SW 1271 (cell line): ENCODE results near the gene PIM3.
"Not testable (repeated sequence)": the region's sequence is repeated elsewhere in the genome, so short reads cannot be mapped to it uniquely, and the experiment has no call there.

Experiments used
- DNase-seq, 2 experiments: peaks; one replicate each; lab custom pipeline; 2025; lab: John Stamatoyannopoulos, UW

Gene PIM3

DNA sequence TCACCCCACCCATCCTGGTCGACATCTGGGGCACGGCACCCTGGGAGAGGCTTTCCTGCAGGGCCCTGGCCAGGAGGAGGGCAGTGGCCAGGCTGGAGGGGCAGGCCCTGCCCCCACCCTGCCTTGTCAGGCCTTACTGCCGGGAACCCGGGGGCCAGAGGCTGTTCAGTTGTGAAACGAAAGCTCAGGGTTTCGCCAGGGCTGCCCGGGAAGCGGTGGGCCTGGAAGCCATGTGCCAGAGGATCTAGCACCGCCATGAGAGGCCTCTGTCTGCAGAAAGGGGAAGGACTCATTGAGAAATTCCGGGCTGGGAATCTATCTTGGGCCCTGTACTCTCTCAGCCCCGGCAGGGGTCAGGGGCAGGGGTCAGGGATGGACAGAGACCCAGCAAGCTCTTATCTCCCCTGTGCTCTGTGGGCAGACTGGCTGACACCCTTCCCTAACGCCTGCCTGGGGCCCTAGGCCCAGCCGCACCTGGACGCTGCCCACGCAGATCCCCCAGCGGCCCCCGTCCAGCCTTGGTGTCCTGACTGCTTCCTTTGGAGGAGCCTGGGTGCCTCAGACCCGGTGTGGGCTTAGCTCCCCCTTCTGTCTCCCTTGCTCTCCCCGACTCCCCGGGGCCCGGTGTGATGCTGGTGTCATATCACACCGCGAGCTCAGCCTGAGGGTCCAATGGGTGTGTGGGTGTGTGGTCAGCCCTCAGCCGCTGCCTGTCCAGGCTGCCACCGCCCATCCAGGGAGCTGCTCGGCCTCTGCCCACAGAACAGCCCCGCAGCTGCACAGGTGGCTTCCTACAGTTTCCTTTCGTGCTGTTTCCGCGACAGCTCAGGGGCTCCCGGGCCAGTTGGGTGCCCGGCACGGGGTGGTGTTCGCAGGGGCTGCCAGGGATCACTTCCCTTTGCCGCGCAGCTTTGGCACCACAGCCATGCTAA lies 6.5 kb downstream of the PIM3 start:
- DNase-seq: no peak

DNA sequence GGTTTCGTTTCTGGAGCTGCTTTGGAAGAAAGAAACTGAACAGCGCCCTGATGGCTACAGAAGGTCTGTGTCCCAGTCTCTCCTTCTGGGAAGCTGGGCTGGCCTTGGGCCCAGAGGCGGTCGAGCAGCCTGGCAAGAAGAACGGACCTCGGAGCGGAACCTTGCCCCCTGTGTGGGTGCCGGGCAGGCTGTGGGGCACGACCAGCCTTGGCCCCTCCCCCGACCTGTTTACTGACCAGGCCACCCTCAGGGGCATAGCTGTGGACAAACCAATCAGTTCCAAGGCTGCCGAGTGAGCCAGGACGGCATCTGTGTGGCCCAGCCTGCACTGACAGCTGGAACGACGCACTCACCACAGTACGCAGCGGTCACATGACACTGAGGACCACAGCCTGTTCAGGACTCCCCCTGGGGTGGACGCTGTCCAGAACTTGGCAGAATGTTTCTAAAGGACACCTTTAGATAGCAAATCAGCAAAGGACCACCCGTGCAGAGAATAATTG lies 7.2 kb downstream of the PIM3 start:
- DNase-seq: no peak

DNA sequence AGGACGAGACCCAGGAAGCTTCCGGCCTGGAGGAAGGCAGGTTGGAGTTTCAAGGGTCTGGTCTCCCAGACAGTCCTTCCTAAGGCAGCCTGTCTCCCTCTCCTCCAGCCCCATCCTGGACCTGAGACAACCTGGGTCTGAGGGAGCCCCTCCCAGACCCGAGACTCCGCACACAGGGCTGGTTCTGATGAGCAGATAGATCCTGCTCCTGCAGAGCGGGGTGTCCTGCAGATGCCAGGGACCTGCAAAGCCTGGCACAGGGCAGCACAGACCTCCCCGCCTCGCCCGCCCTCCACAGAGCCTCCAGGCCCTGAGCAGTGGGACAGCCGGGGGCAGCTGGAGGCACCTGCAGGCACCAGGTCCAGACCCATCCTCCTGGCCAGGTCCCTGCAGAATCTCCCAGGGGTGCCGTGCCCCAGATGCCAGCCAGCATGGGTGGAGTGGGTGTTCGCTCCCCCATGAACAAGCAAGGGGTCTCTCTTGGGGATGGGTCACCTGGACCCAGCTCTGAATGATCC lies 7.8 kb downstream of the PIM3 start:
- no peak for DNase-seq

DNA sequence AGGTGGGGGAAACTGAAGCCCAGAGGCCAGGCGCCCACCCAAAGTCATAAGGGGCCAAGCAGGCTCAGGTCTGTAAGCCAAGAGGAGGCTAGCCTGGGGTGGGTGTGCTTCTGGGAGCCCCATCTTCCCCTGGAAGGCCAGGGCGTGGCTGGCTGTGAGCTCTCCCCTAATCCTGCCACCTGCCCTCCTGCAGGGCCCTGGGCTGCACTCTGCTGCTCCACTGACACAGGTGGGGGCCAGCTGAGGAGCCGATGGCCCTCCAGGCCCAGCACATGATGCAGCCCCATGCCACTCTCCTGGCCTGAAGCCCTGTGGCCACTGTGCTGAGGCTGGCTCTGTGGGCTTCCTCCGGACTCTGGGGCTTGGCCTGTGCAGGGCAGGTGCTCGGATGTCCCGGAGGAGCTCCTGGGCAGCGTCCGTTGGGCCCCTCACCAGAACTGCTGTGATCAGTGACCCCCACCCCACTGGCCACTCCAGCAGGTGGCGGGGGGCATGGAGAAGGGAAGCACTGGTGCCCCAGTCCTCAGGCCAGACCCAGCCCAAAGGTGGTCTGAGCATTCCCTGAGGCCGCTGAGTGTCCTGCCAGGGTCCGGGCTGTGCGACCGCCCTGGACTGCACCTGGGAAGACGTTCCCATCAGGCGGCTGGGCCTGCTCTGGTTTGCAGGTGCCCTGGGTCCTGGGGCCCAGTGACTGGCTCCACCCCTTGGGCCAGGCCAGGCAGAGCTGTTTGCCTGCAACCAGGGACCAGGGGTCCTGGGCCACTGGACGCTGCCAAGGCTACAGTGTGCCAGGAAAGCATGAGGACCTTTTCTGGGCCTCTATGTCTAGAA lies 8.5 kb downstream of the PIM3 start:
- no peak for DNase-seq

DNA sequence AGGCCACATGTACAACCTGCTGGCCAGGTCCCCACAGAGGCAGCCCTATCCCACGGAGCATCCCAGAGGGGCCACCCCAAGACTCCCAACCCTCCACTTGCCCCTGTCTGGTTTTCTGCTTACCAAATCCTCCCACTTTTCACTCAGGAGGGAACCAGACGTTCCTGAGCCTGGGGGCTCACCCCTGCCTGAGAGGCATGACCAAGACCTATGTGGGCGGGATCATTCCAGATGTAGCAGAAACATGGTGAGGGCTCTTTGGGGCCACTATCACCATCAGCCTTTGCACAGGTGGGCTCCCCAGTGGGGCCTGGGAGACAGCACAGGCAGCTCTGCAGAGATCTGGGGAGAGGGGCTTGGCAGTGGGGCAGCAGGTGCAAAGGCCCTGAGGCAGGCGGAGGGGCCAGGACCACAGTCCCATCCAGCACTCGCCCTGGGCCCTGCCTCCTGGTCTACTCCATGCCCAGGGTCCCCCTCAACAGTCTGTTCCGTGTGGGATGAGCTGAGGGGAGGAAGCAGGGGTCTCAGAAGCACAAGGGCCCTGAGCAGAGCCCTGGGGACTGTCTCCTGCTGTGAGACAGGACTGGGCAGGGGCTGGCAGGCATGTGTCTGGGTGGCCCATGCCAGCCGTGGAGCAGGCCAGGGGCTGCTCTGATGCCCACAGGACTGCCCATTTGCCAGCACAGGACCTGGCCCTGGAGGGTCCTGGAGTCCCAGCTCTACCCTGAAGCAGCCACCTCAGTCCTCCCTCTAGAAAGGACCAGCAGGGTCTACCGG lies 9.4 kb downstream of the PIM3 start:
- no peak for DNase-seq

DNA sequence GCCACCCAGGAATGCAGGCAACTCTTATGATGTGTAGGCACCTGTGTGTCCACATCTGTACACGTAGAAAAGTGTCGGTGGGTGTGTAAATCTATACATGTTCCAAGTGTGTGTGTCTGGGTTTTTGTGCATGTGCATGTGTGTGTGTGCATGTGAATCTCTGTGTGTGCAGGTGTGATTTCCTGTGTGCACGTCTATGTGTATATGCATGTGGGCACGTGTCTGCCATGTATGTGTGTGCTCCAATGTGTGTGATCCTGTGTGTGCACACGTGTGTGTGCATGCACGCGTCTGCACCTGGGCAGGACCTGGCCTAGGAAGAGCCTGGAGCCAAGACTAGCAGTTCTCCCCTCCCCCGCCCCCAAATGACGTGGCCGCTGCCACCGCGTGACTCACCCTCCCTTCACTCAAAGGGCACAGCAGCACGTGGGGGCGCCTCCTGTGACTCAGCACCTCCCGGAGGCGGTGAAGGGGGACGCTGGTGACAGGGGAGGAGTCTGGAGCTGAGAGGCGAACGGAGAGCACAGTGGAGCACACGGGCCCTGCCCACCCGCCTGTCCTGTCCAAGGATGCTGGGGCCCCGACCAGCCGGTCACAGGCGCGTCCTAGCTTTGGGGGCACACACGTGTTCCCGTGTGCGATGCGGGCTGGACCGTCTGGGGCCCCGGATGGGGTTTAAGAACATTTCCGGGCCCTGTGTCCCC lies 10.1 kb downstream of the PIM3 start:
- peak; percentile 88 to 92 for DNase-seq

DNA sequence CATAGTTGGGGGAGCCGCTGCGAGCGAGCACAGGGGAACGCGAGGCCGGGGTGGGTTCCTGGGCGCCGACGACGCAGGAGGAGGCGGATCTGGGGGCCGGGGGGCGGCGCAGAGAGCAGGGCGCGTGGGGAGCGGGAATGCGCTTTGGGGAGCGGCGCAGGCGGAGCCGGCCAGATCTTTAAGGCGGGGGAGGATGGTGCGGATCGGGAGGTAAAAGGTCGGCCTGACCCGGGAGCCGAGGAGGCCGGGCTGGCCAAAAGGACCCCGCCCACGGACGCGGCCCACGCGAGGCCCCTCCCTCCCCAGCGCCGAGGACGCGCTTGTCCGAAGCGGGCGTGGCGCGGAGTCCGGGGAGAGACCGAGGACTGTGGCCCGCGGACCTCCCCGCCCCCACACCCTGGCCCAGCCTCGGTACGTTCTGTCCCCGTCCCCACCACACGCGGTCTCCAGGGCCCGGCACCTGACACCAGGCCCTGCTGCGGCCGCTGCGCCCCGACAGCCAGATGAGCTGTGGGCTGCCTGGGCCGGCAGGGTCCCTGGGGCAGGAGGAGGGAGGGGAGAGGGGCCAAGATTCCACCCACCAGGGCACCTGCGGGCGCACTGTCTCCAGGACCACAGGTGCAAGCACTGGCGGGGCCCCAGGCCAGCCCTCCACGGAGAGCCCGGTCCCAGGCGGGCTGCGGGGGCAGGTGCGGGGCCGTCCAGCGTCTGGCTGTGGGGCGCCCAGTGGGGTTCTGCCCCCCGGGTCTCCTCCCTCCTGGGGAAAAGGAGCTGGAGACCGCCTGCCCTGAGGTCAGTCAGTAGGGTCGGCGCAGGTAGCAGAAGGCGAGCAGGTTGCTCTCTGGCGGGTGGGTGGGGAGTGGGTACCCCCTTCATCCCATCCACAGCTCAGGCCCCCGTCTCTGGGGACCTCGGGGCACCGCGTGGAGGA lies 10.9 kb downstream of the PIM3 start:
- DNase-seq: peak in 1 of 2 experiments; percentile 74

DNA sequence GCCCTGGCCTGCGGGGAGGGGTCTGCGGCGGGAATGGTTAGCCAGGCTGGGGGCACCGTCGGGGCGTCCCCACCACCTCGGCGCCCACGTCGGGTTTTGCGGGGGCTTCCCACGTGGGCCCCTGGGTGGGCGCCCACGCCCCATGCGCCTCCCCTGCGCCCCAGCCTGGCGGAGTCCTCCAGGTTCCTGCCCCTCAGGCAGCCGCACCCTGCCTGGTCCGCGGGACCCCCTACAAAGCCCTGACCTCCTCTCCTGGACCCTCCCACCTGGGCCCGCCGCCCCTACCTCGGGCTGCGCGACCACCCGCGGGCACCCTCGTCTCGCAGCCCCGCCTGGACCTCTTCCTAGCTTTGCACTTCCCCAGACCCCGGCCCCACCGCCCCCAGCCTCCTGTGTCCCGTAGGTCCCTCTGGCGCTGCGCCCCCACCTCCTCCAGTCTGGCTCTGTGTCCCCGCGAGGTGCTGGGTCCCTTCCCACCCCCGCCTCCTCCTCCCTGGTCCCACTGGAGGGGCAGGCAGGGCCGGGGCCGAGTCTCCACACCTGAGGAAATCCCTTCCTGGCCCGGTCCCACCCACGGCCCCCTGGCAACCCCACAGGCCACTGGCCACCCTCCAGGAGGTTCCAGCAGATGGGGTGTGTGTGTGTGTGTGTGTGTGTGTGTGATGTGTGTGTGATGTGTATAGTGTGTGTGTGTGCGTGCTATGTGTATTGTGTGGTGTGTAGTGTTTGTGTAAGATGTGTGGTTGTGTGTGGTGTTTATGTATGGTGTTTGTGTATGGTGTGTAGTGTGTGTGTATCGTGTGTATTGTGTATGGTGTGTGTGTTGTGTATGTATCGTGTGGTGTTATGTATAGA lies 11.8 kb downstream of the PIM3 start:
- no peak for DNase-seq

DNA sequence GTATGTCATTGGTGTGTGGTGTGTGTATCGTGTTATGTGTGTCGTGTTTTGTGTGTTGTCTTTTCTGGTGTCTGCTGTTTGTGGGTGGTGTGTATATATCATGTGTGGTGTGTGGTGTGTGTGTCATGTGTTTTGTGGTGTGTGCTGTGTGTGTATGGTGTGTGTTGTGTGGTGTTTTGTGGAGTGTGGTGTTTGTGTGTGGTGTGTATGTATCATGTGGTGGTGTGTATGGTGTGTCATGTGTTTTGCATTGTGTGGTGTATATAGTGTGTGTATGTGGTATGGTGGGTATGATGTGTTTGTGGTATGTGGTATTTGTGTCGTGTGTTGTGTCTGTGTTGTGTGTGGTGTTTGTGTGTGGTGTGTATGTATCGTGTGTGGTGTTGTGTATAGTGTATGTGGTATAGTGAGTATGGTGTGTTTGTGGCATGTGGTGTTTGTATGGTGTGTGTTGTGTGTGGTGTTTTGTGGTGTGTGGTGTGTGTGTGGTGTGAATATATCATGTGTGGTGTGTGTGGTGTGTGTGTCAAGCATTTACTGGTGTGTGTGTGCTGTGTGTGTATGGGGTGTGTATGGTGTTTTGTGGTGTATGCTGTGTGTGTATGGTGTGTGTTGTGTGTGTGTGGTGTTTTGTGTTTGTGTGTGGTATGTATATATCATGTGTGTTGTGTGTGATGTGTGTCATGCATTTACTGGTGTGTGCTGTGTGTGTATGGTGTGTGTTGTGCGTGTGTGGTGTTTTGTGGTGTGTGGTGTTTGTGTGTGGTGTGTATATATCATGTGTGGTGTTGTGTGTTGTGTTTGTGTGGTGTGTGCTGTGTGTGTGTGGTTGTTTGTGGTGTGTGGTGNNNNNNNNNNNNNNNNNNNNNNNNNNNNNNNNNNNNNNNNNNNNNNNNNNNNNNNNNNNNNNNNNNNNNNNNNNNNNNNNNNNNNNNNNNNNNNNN lies 12.7 kb downstream of the PIM3 start:
- DNase-seq: no peak

DNA sequence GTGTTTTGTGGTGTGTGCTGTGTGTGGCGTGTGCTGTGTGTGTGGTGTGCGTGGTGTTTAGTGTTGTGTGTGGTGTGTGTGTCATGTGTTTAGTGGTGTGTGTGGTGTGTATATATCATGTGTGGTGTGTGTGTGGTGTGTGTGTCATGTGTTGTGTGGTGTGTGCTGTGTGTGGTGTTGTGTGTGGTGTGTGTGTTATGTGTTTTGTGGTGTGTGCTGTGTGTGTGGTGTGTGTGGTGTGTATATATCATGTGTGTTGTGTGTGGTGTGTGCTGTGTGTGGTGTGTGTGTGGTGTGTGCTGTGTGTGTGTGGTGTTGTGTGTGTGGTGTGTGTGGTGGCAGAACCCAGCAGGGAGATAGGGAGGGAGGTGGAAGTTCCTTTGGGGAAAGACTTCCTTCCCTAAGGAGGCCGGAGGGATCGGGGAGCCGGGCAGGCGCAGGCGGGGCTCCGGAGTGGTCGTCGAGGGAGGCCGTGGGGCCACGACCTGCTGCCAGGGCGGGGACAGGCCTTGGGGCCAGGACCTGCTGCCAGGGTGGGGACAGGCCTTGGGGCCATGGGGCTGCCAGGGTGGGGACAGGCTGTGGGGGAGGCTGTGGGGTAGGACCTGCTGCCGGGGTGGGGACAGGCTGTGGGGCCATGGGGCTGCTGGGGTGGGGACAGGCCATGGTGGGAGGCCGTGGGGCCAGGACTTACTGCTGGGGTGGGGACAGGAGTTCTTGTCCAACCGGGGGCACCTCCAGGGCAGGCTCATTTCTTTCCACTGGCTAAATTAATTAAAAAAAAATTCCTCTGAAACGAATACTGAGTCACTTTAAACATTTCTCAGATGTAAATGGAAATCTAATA lies 15.2 kb downstream of the PIM3 start:
- no peak for DNase-seq

DNA sequence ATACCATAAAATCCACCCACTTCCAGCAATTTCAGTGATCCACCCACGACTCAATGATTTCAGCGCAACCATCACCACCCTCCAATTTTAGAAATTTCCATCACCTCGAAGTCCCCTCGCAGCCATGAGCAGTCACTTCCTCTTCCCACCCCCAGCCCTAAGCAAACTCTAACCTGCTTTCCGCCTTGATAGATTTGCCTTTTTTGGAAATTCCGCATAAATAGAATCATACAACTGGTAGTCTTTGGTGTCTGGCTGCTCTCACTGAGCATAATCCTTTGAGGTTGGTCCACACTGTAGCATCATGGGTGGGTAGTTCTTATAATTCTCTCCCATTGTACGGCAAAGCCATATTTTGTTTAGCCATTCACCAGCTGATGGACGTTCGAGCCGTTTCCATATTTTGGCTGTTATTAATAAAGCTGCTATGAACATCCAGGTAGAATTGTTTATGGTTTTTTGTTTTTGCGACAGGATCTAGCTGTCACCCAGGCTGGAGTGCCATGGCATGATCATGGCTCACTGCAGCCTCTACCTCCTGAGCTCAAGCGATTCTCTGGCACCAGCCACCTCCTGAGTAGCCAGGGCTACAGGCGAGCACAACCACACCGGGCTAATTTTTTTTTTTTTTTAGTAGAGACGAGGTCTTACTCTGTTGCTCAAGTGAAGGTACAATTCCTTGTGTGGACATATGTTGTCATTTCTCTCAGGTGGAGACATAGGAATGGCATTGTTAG lies 16.0 kb downstream of the PIM3 start:
- DNase-seq: no peak

DNA sequence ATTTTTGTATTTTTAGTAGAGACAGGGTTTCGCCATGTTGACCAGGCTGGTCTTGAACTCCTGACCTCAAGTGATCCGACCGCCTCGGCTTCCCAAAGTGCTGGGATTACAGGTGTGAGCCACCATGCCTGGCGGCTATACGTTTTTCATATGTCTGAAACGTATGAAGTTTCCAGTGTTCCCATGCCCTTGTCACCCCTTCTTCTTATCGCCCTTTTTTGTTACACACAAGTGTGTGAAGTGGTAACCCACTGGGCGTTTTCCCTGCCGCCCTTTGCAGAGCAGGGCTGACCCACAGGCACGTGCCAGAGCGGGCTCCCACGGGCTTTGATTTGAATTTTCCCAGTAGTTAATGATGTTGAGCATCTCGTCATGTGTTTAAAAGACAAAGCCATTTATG lies 17.0 kb downstream of the PIM3 start:
- DNase-seq: no peak

DNA sequence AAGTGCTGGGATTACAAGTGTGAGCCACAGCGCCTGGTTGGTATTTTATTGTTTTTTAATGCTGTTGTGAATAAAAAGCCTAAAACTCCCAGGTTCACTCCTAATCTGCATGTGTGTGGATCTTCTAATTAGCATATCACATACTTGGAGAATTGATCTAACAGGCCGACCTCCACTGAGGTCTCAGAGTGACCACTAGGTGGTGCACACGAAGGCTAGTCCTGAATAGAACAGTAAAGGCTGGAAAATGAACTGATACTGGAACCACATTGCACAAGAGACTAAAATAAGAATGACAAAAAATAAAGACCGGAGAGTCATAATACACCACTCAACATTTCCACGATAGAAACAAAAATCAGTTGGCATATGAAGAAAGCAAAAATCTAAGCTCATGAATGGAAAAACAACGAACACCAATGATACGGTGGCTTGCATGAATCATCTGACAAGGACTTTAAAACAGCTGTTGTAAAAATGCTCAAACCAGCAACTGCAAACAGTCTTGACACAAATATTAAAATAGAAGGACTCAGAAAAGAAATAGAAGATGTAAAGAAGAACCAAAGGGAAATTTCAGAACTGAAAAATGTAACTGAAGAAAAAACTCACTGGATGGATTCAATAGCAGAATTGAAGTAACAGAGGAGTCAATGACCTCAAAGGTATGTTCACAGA lies 19.2 kb downstream of the PIM3 start:
- peak; percentile 17 to 25 for DNase-seq

DNA sequence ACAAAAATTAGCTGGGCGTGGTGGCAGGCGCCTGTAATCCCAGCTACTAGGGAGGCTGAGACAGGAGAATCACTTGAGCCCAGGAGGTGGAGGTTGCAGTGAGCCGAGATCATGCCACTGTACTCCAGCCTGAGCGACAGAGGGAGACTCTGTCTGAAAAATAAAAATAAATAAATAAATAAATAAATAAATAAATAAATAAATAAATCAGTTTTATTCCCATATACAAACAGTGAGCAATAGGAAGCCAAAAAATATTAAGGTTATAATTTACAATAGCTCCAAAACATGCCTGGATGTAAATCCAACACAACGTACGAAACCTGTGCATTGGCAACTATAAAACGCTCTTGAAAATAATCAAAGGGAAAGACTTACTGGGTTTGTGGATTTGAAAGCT lies 21.2 kb downstream of the PIM3 start:
- DNase-seq: not testable (repeated sequence)

DNA sequence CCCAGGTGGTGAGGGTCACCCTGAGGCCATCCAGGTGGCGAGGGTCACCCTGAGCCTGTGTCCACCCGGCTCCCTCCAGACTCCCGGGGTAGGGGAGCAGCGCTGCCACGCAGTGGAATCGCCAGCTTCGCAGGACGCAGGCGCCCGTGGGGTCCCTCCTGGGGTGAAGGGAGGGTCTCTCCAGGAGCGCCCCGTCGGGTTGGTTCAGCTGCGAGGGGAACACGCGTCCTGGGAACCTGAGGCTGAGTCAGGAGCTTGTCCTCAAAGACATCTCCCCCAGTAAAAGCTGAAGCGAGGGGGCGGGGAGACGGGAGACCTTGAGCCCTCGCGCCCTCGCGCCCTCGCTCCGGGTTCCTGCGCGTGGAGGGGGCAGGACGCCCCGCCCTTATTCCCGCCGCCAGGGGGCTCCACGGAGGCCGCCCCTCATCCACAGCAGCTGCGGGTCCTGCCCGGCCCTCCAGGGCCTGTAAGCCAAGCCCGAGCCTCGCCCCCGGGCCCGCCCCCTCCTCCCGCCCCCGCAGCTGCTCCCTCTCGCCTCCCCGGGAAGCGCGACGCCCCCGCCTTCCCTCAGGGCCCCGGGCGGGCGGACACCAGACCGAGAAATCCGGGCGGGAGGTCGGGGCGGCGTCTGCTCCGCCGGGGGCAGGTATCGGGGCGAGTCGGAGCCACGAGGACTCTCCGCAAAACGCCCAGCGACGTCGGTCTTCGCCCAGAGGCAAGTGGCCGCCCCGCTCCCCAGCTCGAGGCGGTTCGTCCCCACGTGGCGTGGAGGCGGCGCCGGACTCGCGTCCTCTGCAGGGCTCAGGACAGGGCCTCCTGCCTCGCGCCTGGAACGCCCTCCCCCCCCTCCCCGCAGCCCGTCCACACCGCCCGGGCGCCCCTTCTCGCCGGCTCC lies 22.8 kb downstream of the PIM3 start:
- DNase-seq: no peak
